Activated gamma-delta T cell (primary cell): ENCODE data around the gene IGLL1.
"Not testable (repeated sequence)": the region's sequence is repeated elsewhere in the genome, so short reads cannot be mapped to it uniquely, and the experiment has no call there.

Experiments used
- DNase-seq: peaks from one replicate; lab custom pipeline; 2025; lab: John Stamatoyannopoulos, UW
- total RNA-seq, 2 donors: gene quantifications; one replicate each; lab custom pipeline; 2026; lab: John Stamatoyannopoulos, UW

IGLL1 gene
- total RNA-seq, result 0.10 to 1.2 reads per million in 2 donors

GRCh38 chr22:23579870-23580575 is at the start of gene IGLL1:
IGLL1 (minus strand) TSS chr22:23580290; CDS start chr22:23580190, 100 bp downstream.
- no peak for DNase-seq

- DNase-seq, result not testable (repeated sequence)
Observed at GRCh38 chr22:23628056-23628743, 48.1 kb upstream of the IGLL1 start.

GRCh38 chr22:23627401-23628055 is 47.4 kb upstream of the IGLL1 start:
- DNase-seq, result not testable (repeated sequence)

GRCh38 chr22:23626286-23626975 is 46.3 kb upstream of the IGLL1 start:
- DNase-seq, result no peak

GRCh38 chr22:23622634-23623033 is 42.5 kb upstream of the IGLL1 start:
- no peak for DNase-seq

- not testable (repeated sequence) for DNase-seq
Observed at GRCh38 chr22:23621916-23622315, 41.8 kb upstream of the IGLL1 start.

- no peak for DNase-seq
Observed at GRCh38 chr22:23621082-23621780, 41.1 kb upstream of the IGLL1 start.

GRCh38 chr22:23613193-23613972 is 33.3 kb upstream of the IGLL1 start:
- no peak for DNase-seq

GRCh38 chr22:23609983-23610781 is 30.1 kb upstream of the IGLL1 start:
- DNase-seq, result no peak

GRCh38 chr22:23608583-23608982 is 28.5 kb upstream of the IGLL1 start:
- no peak for DNase-seq

- no peak for DNase-seq
Observed at GRCh38 chr22:23606204-23607131, 26.4 kb upstream of the IGLL1 start.

- no peak for DNase-seq
Observed at GRCh38 chr22:23604939-23605712, 25.0 kb upstream of the IGLL1 start.

GRCh38 chr22:23603266-23603665 is 23.2 kb upstream of the IGLL1 start:
- DNase-seq, result no peak

GRCh38 chr22:23598805-23599518 is 18.9 kb upstream of the IGLL1 start:
- no peak for DNase-seq

GRCh38 chr22:23597576-23598268 is 17.6 kb upstream of the IGLL1 start:
- DNase-seq, result not testable (repeated sequence)

GRCh38 chr22:23595904-23596303 is 15.8 kb upstream of the IGLL1 start:
- not testable (repeated sequence) for DNase-seq

GRCh38 chr22:23591846-23592245 is 11.8 kb upstream of the IGLL1 start:
- DNase-seq, result no peak
